ENCODE measurements around the gene WDR70.
"Not testable (repeated sequence)": the region's sequence is repeated elsewhere in the genome, so short reads cannot be mapped to it uniquely, and the experiment has no call there.

WDR70 gene

DNA sequence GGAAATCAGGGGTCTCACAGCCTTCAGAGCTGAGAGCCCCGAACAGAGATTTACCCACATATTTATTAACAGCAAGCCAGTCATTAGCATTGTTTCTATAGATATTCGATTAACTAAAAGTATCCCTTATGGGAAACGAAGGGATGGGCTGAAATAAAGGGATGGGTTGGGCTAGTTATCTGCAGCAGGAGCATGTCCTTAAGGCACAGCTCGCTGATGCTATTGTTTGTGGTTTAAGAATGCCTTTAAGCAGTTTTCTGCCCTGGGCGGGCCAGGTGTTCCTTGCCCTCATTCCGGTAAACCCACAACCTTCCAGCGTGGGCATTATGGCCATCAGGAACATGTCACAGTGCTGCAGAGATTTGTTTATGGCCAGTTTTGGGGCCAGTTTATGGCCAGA lies 74.1 kb downstream of the WDR70 start:
- not testable (repeated sequence) for DNase-seq (ENCODE audit: low read depth in 4 of 4, low spot score in 1 of 4)

GRCh38 chr5:37454402-37455055 lies 75.4 kb downstream of the WDR70 start:
- not testable (repeated sequence) for DNase-seq (ENCODE audit: low read depth in 4 of 4, low spot score in 1 of 4)

DNA sequence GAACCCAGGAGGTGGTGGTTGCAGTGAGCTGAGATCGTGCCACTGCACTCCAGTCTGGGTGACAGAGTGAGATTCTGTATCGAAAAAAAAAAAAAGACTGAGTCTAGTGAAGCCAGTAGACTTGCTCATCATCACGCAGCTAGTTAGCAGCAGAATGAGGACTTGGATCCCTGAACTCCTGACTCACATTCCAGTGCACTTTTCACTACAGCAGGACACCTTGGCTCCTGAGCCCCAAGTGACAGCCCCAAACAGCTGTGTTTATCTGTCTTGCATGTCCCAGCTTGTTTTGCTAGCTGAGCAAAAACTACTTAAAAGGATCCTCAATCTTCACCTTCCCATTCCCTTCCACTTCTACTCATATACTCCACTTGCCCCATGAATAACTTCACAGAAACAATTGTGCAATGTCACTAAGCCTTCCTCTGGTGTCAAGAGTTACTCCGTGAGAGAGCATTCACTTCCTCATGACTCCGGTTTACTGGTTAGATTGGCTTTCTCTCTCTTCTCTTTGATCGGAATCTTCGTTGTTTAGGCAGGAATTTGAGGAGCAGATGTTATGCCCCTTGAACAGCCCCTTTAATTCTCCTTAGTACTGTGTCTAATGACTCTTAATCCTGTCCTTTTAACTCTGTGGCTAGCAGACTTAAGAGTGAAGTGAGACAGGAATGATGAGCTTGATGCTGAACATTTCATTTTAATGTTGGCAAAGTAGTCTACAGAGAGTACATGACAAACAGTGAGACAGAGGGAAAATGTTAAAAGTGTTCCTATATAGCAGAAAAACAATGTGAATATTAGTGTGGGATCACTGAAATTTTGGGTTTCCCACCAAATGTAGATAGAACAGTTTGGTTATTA lies 84.3 kb downstream of the WDR70 start:
- DNase-seq (ENCODE audit: low read depth in 4 of 4, low spot score in 1 of 4) = not testable (repeated sequence)

DNA sequence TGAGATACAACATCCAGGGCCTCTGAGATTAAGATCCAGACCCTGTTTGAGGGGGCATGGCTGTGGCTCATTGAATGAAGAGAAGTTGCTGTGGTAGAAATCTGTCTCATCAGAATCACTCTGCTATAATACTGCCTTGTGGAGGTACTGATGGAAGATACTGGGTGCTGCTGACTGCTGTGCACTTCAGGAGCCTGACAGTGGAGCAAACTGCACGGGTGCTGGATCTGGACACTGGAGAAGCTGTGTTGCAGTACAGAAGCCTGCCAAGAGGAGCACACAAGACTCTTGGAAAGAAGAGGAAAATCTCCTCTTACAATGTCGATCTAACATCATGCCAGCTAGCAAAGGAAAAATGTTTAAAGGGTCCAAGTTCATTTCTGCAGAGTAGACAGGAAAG lies 85.5 kb downstream of the WDR70 start:
- DNase-seq (ENCODE audit: low read depth in 4 of 4, low spot score in 1 of 4) = not testable (repeated sequence)

DNA sequence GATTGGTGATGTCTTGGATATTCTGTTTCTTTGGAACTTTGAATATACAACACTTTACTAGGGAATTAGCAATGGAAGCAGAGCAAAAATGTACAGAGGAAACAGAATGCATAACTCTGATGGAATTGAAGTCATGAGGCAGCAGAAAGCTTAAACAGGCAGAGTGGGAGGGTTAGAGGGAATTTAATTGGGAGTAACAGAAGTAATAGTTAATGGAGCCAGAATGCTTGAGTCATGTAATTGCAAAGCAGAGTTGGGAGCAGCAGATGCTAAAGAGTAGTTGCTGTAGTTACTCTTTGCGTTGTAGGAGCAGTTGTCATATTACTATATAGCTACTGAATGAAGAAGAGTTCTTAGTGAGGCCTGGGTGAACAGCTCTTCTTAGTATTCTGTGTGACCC lies 90.3 kb downstream of the WDR70 start:
- DNase-seq (ENCODE audit: low read depth in 4 of 4, low spot score in 1 of 4) = not testable (repeated sequence)

DNA sequence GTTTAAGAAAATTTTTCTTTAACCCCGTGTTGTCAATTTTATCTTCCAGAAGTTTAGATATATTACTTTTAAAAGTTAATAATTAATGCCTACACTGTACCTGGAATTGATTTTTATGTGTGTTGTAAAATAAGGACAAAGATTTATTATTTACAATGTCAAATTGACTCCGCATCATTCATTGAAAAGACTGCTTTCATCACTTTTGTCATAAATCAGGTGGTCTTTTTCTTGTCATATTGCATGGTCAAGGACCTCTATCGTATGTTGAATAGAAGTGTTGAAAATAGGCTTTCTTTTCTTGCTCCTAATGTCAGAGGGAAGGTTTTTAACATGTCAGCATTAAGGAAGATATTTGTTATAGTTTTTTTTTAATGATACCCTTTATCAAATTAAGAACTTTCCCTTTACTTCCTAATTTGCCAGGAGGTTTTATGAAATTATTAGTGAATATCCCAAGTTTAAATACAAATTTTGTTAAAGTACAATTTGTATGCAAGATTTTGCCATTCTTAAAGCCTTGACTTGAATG lies 92.6 kb downstream of the WDR70 start:
- DNase-seq (ENCODE audit: low read depth in 4 of 4, low spot score in 1 of 4) = no peak

- DNase-seq (ENCODE audit: low read depth in 4 of 4, low spot score in 1 of 4) = no peak
Observed at GRCh38 chr5:37477426-37477825, 98.3 kb downstream of the WDR70 start.

DNA sequence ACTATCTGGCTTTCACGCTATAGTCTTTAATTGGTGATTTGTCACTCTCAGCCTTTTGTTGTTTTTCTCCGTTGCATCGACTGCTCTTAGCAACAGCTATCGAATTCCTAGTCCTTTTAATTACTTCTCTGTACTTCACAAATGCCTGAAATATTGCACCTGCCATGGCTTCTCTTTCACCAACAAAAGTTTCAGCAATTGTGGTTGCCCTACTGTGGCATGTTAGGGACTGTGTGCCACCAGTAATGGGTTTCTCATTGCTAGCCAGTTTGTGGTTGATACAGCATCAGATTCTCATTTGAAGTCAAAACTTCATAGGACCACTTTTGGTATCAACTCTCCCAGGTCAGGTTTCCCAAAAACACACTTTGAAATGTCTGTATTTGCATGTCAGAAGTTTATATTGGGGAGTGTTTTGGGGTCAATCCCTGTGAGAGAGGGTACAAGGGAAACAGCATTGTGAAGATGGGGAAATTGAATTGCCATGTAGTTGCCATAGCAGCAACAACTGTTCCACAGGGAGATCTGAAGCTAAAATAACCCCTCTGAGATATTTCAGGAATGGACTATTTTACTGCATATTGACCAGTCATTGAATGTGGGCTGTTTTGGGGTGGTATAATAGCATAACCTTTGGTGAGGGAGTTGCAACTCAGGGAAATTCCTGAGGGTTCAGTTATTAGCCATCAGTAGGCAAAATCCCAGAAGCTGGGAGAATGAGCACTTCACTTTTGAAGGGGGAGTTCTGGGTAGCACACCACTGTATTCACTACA lies 99.2 kb downstream of the WDR70 start:
- DNase-seq (ENCODE audit: low read depth in 4 of 4, low spot score in 1 of 4) = no peak

DNA sequence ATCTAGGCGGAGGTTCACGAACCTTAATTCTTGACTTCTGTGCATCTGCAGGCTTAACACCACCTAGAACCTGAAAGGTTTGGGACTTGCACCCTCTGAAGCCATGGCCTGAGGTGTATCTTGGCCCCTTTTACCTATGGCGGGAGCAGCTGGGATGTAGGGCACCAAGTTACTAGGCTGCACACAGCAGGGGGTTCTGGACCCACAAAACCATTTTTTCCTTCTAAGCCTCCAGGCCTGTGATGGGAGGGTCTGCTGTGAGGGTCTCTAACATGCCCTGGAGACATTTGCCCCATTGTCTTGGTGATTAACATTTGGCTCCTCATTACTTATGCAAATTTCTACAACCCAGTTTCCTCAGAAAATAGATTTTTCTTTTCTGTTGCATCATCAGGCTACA lies 102.3 kb downstream of the WDR70 start:
- not testable (repeated sequence) for DNase-seq (ENCODE audit: low read depth in 4 of 4, low spot score in 1 of 4)

DNA sequence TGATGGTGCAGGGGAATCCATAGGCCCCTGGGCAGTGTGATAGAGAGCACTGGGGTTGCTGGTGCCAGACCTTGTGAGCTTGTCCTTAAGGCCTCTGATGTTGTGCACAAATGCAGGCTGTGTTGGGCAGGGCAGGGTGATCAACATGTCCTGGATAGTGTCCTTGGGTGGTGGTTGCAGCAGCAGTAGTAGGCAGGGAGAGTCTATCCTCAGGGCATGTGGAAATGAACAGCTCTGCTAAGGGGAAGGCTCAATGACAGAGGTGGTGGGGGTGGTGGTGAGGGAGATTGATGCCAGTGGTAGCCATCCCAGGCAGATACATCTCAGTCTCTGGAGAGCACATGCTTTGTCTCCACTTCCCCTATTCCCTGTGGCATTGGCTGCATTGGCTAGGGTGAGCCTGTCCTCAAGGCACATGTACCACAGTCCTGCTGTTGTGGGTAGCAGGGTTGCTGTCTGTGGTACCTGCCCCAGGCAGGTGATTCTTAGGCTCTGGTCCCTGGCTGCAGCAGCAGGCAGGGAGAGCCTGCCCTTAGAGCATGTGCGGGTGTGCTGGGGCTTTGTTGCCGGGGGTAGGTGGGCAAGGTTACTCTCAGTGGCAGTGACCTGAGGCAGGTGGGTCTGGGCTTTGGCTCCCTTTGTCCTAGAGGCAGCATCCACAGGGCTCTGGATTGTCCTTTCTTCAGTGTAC lies 111.1 kb downstream of the WDR70 start:
- no peak for DNase-seq (ENCODE audit: low read depth in 4 of 4, low spot score in 1 of 4)

DNA sequence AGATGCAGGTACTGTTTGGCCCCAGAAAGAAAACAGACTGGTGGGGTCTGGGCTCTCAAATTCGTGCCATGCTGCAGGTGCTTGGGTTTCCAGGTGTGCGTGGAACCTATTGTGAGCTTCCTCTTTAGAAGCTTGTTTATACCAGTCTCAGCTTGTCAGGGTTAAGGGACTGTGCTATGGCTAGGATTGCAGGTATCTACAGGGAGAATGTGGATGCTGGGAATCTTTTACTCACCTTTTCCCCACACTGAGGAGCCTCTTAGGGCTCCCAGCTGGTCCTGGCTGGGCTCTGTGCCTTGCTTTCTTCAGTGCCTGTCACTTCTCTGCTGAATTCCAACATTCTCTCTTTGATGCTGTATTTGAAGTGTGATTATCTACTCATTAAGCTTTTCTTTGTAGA lies 111.8 kb downstream of the WDR70 start:
- no peak for DNase-seq (ENCODE audit: low read depth in 4 of 4, low spot score in 1 of 4)

DNA sequence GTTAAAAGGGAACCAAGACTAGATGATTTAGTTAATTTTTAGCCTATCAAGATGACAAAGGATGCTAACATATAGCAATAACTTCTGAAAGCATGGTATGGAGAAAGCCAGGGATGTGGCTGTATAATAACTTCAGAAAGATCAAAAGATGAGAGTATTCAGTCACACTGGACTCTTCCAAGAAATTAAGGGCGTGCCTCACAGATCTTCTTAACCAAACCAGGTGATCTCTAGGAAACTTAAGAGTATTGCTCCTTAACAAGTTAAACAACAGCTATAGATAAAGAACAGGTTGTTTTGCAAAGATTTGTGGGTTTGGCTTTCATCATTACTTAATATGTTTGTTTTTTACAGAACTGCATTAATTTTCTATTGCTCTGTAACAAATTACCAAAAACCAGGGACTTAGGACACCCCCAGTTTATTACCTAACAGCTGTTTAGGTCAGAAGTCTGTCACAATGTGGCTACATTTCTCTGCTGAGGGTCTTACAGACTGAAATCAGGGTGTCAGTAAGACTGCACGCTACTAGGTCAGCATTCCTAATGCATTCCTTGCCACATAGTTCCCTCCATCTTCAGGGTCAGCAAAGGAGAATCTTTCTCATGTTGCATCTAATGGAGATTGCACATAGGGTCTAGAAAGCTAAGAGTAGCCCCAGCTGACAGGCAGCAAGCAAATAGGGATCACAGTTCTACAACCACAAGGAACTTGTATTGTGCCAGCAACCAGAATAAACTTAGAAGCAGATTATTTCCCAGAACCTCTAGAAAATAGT lies 113.8 kb downstream of the WDR70 start:
- DNase-seq (ENCODE audit: low read depth in 4 of 4, low spot score in 1 of 4) = no peak

DNA sequence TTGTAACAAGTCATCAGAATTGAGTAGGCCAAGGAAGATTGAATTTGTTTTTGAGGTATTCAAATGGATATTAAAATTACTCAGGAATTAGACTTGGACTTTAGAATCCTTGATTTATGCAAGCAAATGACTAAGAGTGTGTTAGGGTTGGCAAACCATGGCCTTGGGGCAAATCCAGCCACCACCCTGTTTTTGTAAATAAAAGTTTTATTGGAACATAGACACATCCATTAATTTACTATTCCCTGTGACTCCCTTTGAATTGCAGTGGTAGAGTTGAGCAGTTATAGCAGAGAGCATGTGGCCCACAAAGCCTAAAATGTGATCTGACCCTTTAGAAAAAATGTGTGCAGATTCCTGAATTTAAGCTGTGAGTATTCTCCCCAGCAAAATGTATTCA lies 115.6 kb downstream of the WDR70 start:
- no peak for DNase-seq (ENCODE audit: low read depth in 4 of 4, low spot score in 1 of 4)

DNA sequence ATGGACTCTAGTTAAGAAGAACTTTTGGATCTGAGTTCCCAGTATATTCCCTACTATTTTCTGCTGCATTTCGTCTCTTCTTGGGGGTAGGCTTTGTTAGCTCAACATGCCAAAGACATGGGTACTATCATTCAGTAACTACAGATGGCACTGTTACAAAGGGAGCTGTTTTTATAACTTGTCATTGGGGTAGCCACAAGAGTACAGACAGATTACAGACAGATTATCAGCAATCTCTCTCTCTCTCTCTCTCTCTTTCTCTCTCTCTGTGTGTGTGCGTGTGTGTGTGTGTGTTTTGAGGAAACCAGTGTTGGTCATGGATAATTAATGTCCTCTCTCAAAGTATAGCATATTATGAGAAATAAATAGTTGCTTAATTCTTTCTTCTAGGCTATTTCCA lies 116.1 kb downstream of the WDR70 start:
- DNase-seq (ENCODE audit: low read depth in 4 of 4, low spot score in 1 of 4) = no peak

- DNase-seq (ENCODE audit: low read depth in 4 of 4, low spot score in 1 of 4) = no peak
Observed at GRCh38 chr5:37495668-37496347, 116.7 kb downstream of the WDR70 start.

GRCh38 chr5:37496902-37497445 lies 117.9 kb downstream of the WDR70 start:
- no peak for DNase-seq (ENCODE audit: low read depth in 4 of 4, low spot score in 1 of 4)

GRCh38 chr5:37501152-37501551 lies 122.0 kb downstream of the WDR70 start:
- DNase-seq (ENCODE audit: low read depth in 4 of 4, low spot score in 1 of 4) = no peak

DNA sequence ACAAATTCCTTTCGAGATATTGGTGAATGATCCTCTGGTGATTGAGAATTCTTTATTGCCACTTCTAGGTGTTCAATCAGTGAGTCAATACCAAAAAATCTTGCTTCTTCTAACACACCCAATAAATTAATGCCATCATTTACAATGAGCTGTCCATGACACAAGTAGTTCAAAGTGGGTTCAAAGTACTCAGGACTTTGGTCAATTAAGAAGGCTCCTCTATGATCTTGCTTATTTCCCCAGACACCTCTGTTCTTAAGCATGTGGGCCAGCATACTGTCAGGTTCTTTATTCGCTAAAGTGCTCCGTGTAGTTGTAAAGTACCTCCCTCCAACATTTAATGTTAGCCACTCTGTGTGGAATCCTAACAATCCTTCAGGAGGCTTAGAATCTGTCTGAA lies 127.1 kb downstream of the WDR70 start:
- DNase-seq (ENCODE audit: low read depth in 4 of 4, low spot score in 1 of 4) = no peak

- DNase-seq (ENCODE audit: low read depth in 4 of 4, low spot score in 1 of 4) = no peak
Observed at GRCh38 chr5:37506722-37507121, 127.6 kb downstream of the WDR70 start.

Data from stimulated activated CD4-positive, alpha-beta T cell treated with anti-CD3 and anti-CD28 coated beads, Interleukin-1b, Interleukin-23, amount 100 ng/mL, for 24 hours (primary cell).